NCI-H2227 treated with DMSO at 0.1 percent for 48 hours (cell line): Measurements from ENCODE around the gene ANKRD39.

ENCODE experiments used
- DNase-seq: peaks from one replicate; lab custom pipeline; 2025; lab: John Stamatoyannopoulos, UW

Gene ANKRD39

GRCh38 chr2:96826546-96827278 lies 31.1 kb downstream of the ANKRD39 start:
- no peak for DNase-seq

DNA sequence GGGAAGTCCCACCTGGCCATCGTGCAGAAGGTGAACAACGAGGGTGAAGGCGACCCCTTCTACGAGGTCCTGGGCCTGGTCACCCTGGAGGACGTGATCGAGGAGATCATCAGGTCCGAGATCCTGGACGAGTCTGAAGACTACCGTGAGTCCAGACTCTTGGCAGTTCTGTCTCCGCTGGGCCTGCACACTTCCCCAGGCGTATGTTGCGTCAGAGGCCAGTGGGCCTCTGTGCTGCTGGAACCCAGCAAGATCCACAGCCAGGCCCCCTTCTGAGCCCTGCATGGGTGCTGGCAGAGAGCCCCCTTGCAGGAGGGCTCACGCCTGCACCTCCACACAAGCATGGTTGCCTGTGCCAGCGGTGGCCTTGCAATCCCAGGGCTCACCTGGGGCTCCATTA lies 32.8 kb downstream of the ANKRD39 start:
- DNase-seq, result no peak

GRCh38 chr2:96824079-96824870 lies 33.5 kb downstream of the ANKRD39 start:
- DNase-seq, result no peak

DNA sequence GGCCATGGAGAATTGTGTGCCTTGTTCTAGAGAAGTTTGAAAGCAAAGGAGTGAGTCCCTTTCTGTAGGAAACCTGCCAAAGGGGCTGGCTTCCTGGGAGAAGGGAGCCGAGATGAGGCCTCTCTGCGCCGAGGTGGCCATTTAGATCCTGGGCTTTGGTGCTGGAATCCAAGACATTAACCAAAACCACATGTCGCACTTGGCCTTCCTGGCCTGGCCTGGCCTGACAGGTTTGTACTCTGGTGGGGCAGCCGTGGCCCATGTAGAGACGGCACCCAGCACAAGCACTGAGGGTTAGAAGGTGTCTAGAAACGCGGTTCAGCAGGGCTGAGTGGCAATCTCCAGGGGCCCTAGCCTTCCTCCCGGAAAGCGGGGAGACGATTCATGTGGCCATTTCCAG lies 34.6 kb downstream of the ANKRD39 start:
- DNase-seq, result no peak

DNA sequence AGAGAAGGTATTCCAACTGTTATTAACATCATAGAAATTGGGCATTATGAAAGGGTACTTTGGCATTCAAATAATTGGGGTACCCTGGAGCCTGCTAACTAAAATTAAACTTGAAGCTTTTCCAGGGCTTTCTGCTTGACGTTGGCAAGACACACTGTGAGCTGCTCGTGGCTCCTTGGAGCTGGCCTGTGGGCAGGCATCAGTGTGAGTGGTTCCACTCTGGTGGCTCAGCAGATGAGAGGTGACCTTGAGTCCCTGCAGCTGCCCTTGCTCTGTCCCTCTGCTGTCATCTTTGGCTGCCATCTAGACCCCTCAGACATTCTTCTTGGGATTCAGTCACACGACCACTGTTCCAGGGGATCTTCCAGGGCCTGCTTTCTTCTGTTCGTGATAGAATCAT lies 35.0 kb downstream of the ANKRD39 start:
- DNase-seq, result no peak

GRCh38 chr2:96821113-96821675 lies 36.6 kb downstream of the ANKRD39 start:
- DNase-seq, result no peak

DNA sequence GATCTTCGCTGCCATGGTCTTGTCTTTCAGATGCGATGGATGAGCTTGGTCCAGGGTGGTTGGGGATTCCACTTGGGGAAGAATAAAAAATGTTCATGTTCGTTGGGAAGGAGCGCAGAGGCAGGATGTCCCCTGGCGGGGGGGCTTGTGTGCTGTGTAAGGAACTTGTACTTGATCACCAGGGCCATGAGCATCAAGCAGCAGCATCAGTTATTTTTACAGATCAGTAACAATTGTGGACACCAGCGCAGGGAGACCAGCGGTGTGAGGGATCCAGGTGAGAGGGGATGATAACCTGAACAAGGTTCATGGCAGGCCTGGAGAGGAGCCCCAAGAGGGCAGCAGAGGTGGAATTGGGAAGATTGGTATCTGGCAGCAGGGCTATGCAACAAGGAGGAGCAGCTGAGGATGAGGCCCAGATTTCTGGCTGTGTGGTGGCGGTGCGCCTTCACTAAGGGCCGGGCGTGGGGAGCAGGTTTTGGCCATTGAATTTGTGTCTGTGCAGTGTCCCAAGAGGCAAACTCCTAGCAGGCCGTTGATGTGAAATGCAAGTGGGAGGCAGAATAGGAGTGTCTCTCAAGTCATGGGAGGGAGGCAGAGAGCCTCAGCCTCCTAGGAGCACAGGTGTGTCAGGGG lies 37.8 kb downstream of the ANKRD39 start:
- no peak for DNase-seq

DNA sequence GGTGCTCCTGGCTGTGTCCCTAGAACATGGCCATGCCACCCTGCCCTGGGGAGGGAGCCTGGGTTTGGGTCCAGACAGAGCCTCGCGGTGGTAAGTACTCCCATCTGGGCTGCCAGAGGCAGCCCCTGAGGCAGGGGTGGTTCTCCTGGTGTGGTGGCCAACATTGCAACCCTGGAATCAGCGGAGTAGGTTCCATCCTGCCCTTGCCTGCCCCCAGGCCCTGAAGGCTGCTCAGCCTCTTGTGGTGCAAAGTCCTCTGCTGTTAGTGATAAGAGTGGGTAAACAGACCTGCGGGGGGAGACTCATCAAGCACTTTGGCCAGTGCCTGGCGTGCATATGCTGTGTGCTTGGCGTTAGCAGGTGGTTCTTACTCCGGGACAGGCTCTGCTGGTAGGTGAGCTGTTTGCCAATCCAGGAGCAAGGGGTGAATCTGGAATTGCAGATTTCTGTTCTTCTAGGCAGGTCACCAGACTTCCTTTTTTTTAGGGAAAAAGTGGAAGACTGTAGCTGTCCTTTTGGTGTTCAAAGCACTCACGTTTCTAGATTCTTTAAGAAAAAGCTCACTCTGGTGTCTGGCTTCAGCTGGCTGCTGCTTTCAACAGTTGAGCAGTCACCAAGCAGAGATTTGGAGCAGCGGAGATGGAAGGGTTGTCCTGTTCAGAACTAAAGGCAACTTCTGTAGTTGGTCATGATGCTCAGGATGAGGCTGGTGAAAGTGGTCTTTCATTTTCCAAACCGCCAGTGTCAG lies 38.5 kb downstream of the ANKRD39 start:
- DNase-seq, result no peak

DNA sequence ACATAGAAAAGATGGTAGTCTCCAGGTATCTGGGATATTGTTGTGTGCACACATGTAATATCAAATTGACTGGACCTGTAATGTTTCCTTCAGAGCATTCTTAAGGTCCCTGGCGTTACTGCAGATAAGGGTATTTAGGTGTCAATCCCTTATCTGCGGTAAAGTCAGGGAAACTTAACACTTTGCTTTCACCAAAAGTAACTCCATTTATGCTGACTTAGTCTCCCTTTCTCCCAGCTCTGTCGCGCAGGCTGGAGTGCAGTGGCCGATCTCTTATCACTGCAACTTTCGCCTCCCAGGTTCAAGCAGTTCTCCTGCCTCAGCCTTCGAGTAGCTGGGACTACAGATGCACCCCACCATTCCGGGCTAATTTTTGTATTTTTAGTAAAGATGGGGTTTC lies 39.9 kb downstream of the ANKRD39 start:
- no peak for DNase-seq

GRCh38 chr2:96816836-96817702 lies 40.7 kb downstream of the ANKRD39 start:
- peak; percentile 4 for DNase-seq

DNA sequence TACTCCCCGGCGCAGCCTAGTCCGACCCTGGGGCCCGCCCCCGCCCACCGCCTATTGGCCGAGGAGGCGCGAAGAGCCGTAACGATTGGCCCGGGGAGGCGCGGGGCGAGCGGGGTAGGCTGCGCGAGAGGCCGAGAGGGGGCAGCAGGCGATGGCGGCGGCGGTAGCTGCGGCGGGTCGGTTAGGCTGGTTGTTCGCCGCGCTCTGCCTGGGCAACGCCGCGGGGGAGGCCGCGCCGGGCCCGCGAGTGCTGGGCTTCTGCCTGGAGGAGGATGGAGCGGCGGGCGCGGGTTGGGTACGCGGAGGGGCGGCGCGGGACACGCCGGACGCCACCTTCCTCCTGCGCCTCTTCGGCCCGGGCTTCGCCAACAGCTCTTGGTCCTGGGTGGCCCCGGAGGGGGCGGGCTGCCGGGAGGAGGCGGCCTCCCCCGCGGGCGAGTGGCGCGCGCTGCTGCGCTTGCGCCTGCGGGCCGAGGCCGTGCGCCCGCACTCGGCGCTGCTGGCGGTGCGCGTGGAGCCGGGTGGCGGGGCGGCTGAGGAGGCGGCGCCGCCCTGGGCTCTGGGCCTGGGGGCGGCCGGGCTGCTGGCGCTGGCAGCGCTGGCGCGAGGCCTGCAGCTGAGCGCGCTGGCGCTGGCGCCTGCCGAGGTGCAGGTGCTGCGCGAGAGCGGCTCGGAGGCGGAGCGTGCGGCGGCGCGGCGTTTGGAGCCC lies 41.5 kb downstream of the ANKRD39 start, which contains the start of gene CNNM3:
Gene CNNM3, plus strand, starts transcription at position 142 of the 709 bp plus-strand sequence. Its CDS starts 10 bp downstream, at position 152.
- DNase-seq, result peak; percentile 89

DNA sequence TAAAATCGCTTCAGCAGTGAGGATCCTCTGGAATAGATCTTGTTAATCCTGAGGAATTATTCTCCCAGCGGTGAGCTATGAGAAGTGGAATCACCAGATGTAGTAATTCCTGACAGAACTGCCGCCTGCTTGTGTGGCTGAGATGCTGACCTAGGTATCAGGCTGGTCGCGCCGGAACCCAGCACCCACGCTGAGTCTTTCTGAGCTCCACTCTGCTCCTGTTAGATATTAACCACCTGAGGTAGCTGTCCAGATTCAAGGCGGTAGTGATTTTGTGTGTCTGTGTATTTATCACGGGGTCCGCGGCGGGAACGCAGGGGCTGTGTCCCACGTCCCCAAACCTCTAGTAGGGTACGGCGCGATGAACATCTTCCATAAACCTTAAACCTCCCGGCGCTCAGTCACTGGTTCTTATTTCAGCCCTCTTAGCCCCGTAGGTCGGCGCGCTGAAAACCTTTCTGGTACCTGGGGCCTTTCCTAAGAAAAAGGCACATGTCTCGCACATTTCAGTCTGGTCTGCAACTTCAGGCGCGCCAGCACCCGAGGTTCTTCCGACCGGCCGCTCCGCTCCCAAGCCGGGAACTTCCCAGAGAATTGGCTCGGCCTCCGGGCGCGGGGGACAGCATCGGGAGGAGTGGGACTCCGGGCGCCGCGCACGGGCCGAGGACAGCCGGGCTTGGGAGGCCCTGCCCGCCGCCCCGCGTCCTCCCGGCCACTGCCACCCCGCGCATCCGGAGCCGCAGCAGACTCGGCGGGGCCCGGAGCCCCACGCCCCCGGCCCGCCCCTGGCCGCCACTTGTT lies 42.3 kb downstream of the ANKRD39 start:
- peak; percentile 48 for DNase-seq

GRCh38 chr2:96813656-96814055 lies 44.2 kb downstream of the ANKRD39 start:
- DNase-seq, result no peak

- DNase-seq, result no peak
These were observed 45.9 kb downstream of the ANKRD39 start for GRCh38 chr2:96811917-96812316.

GRCh38 chr2:96810783-96811192 lies 47.0 kb downstream of the ANKRD39 start:
- DNase-seq, result no peak

DNA sequence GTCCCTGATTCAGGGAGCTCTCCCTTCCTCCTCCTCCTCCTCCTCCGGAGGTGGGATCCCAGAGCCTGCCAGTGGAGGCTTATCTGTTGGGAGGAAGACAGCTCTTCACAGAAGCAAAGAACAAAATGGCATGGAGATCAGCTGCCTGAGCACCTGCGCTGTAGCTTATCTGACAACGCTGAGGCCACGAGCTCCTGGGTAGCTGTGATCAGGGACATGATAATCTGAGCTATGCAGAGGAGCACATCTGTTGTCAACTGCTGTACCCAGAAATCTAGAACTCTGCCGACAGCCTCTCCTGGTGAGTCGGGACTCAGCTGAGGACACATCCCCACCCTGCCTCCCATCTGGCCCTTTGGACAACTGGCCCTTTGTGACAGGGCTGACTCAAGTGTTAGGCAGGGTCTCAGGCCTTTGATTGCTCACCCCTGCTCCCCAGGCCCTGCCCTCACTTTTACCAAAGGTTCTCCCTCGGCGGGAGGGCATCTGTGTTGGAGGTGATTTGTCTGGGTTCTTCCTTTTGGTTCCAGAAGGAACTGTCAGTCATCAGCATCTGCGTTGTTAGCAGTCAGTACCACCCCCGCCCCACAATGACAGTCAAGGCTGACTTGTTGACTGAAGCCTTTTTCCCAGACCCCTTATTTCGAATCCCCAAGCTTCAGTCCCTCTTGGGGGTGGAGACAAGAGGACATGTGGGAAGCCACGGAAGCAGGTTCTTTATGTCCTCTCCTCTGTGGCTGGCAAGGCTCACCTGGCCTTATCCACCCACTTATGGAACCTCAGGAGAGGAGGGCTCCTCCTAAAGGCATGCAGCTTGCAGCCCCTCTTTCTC lies 47.6 kb downstream of the ANKRD39 start:
- DNase-seq, result no peak

DNA sequence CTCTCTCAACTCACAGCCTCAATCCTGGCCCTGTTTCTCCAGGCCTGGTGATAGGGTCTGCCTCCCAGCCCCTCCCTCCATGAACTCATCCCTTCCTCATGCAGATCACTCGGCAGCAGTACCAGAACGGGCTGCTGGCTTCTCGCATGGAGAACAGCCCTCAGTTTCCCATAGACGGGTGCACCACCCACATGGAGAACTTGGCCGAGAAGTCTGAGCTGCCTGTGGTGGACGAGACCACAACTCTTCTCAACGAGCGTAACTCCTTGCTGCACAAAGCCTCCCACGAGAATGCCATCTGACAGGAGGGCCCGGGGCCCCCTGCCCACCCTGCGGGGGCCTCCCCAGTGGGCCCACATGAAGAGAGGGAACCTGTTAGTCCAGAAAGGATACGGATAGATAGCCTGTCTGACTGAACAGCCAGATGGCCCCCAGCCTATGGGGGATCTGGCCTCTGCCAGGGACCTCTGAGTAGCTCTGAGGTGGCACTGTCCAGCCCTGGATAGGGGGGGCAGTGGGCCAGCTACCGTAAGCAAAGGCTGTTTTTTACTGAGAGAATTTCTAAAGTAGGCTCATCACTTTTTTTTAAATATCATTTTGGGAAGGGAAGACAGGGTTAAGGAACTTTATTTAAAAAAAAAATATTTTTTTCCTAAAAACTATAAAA lies 48.5 kb downstream of the ANKRD39 start:
- DNase-seq, result no peak
